ENCODE measurements around the gene NCOA5. TPM values are rescaled to one million over a fixed set of nuclear protein-coding genes. Genes with fewer than 3 reads are reported as not detected.
"Not testable (repeated sequence)": the region's sequence is repeated elsewhere in the genome, so short reads cannot be mapped to it uniquely, and the experiment has no call there.

The NCOA5 gene
- total RNA-seq, 1 donor from 2014 or later, result 10.6 TPM

DNA sequence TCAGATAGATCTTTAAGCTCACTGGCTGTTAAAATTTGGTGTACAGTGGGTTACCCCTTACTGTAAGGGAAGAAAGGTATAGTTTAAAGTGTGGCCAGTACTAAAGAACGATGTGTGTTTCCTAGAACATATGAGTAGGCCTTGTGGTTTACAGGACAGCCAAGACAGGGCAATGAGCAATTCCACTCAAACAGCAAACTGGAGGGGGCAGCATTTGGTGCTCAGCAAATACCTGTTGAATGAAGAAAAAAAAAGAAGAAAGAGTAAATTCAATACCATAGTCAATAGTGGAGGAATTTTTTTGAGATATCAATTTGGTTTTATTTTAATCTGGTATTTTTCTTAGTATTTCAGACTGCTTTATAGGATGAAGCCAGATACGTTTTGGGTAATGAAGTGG lies 3.8 kb upstream of the NCOA5 start:
- DNase-seq (ENCODE audit: low read depth, low spot score), result no peak

DNA sequence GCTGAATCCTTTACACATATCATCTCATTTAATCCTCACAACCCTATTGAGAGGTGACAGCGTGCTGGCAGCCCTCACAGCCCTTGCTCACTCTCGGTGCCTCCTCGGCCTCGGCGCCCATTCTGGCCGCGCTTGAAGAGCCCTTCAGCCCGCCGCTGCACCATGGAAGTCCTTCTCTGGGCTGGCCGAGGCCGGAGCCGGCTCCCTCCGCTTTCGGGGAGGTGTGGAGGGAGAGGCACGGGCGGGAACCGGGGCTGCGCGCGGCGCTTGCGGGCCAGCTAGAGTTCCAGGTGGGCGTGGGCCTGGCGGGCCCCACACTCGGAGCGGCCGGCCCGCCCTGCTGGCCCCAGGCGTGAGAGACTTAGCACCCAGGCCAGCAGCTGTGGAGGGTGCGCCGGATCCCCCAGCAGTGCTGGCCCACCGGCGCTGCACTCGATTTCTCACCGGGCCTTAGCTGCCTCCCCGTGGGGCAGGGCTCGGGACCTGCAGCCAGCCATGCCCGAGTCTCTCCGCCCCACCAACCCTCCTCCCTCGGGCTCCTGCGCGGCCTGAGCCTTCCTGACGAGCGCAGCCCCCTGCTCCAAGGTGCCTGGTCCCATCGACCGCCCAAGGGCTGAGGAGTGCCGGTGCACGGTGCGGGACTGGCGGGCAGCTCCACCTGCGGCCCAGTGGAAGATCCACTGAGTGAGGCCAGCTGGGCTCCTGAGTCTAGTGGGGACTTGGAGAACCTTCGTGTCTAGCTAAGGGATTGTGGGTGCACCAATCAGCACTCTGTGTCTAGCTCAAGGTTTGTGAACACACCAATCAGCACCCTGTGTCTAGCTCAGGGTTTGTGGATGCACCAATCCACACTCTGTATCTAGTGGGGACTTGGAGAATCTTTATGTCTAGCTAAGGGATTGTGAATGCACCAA lies 2.1 kb upstream of the NCOA5 start:
- DNase-seq (ENCODE audit: low read depth, low spot score), result not testable (repeated sequence)

DNA sequence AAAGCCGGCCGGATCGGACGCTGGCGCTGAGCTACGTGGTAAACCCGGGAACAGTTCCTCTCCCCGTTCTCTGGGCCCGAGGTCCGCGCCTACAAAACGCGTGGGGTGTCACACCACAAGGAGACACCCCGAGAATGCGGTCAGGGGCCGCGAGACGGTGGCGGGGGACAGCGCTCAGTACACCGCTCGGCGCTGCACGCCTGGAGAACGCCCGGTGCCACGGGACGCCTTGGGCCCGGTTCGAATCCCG lies 670 bp downstream of the NCOA5 start:
- DNase-seq (ENCODE audit: low read depth, low spot score), result no peak

DNA sequence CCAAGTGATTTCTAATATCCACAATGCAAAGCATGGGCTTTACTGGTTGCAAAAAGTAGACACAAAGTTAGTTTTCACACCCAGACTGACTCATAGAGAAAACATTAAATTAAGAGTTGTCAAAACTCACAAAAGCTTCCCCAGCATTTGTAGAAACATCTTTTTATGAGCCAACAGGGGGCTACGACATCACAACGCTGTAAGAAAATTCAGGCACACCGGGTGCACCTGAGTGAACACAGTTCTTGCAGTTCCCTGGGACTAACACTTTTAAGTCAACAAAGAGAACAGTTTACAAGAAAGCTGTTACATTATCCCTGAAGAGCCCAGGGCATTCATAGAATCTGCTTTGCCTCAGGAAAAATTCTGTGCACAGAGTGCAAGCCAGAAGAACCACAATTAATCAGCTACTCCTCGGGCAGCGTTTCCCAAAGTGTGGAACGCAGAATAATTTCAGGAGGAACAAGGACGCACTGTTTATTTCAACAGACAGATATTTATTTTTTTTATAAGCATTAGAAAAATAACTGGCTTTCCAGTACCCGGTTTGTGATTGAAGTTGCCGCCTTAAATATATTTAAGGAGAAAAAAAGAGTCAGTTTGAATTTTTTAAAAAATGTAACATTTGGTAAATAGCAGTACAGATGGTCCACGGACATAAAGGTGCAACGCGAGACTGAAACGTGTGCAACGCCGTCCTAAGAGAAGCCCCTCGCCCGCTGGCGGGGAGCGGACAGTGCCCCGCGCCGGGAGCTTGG lies 1.2 kb downstream of the NCOA5 start:
- no peak for DNase-seq (ENCODE audit: low read depth, low spot score)

DNA sequence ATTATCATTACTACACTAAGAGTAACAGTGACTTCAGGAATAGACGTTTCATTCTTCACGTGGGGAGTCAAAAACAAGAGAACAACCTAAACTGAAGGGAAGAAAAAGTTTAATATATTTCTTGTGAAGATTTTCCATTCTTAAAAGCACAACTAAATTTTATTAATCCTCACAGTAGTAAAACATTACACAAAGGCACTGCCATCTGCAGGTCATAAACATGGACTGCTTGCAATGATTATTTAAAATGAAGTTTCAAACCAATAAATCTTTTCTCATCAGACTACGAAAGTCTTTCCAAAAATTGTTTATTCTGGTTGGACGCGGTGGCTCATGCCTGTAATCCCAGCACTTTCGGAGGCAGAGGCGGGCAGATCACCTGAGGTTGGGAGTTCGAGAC lies 2.6 kb downstream of the NCOA5 start:
- DNase-seq (ENCODE audit: low read depth, low spot score), result no peak

DNA sequence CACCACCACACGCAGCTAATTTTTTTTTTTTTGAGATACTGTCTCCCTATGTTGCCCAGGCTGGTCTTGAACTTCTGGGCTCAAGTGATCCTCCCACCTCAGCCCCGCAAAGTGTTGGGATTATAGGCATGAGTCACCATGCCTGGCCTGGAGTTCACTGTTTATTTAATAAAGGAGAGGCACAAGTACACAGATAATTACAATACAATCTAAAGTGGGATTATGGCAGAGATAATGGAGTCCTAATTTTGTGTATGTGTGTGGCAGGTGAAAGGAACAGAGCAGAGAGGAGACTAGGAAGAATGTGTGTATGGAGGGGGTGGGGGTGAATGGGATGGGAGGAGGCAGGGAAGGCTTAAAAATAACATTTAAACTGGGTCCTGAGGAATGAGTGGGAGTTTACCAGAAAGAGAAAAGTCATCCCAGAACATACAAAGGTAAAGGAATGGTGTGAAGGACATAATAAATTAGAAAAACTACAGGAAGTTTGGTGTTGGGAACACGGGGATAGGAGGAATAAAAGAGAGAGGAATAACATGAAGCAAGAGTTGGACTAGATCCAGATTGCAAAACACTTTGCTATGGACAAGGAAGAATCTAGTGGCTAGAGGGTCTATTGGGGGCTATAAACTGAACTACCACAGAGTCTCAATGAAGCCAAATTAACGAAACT lies 4.4 kb downstream of the NCOA5 start:
- no peak for DNase-seq (ENCODE audit: low read depth, low spot score)

DNA sequence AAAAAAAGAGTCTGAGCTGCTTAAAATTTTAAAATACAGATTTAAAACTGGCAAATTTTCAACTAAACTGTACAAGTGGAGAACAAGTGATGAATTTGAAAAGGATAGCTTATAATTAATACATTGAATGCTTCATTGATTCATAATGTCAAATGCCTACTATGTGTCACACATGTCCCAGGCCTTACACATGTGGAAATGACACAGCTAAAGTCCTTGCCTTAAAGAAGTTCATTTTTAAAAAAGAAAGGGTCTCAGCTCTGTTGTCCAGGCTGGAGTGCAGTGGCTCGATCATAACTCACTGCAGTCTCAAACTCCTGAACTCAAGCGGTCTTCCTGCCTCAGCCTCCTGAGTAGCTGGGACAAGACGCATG lies 5.0 kb downstream of the NCOA5 start:
- DNase-seq (ENCODE audit: low read depth, low spot score), result no peak

DNA sequence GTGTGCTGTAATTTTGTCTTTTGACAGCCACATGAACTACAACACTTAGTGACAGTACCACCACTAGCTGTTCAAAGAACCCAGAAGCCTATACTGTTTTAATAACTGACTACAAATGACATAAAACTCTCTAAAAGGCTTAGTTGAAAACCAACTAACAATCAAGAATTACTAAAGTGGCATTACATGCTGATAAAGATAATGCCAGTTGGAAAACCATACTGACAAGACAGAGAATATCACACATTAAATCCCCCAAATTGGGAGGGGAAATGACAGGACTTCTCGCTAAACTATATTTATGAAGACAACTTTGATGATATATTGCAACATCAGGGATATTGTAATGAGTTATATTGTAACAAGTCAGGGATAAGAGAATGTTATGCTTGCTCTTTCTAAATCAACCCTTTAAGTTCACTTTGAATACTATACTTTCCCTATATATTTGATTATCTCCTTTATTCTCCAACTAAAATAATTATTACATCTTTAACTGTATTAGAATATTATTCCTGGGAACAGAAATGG lies 6.2 kb downstream of the NCOA5 start:
- no peak for DNase-seq (ENCODE audit: low read depth, low spot score)

DNA sequence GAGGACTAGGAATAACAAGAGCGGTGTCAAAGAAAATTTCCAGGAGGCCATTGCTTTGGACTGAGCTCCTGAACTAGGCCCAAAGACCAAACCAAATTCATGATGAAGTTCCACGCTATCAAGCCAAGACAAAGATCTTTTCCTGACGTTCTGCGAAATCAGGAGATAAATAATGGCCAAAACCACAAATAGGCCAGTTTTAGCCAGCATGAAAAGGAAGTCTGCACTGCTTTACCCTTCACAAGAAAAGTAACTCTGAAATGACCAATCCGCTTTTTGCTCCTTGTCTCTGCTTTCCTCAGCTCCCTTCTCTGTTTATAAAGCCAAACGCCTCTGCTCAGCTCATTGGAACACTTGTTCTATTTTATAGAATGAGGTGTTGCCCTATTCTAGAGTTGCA lies 6.7 kb downstream of the NCOA5 start:
- DNase-seq (ENCODE audit: low read depth, low spot score), result no peak

DNA sequence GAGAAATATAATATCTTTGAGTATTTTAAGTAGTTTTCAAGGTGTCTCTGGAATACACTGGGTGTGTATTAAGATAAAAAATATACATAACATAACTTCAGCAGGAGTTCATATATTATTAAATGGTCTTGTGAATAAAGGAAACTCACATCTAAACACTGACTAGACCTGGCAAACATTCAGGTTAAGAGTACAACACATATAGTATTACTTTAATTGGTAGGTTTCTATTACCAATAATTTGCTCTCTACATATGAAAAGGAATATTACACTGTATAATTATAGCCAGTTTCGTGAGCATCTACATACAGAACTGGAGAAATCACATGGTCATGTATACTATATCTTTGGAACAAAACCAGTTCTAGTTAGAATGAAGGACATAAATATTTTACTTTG lies 8.7 kb downstream of the NCOA5 start:
- DNase-seq (ENCODE audit: low read depth, low spot score), result no peak

DNA sequence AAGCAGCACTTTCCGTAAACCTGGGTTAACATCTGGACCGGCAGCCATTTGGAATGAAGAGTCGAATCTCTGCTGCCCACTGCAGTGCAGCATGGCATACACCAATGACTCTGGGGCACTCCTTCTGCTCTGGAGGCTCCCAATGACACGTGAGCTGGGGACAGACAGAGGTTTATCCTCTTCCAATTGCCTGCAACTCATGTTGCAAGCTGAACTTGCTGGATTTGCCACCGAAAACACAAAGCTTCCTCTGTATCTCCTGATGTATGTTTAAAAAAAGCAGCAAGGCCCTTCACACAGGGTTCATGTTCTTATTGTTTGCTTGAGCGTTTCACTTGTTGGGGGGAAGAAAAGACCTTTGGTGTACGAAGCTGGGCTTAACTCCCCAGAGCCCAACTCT lies 10.8 kb downstream of the NCOA5 start:
- DNase-seq (ENCODE audit: low read depth, low spot score), result no peak

DNA sequence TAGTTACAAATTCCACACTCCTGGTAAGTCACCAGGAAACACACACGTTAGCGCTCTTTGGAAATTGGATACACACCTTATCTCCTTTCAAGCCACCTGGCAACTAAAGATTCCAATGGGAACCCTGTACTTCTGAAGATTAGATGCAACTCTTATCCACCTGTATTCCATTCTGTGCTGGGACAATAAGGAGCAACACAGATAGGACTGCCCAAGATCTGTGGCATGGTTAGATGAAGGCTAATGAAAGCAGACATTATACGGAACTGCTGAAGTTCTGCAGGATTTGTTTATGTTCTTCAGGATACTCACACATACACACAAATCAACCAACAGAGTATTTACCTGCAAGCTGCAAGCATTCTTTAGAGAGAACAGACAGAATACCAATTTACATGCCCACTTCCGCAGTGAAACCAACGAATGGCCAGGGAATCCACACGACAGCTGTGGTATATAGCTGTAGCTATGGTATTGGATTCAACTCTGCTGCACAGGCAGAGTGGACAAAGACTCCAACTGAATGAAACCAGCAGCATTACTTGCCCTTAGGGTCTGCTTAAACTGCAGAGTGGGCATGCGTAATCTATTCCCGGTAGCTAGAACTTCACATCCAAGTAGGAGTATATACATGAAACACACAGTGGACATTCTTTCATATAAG lies 12.0 kb downstream of the NCOA5 start:
- DNase-seq (ENCODE audit: low read depth, low spot score), result no peak

DNA sequence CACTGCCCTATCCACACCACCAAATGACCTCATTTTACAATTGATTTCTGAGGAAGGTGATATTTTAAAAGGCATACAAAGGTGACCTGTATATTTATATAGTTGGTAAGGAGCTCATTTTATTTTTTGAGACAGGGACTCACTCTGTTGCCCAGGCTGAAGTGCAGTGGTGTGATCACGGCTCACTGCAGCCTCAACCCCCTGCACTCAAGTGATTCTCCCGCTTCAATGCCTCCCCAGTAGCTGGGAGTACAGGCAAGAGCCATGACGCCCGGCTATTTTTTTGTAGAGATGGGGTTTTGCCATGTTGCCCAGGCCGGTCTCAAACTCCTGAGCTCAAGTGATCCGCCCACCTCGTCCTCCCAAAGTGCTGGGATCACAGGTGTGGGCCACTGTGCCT lies 13.0 kb downstream of the NCOA5 start:
- DNase-seq (ENCODE audit: low read depth, low spot score), result no peak

DNA sequence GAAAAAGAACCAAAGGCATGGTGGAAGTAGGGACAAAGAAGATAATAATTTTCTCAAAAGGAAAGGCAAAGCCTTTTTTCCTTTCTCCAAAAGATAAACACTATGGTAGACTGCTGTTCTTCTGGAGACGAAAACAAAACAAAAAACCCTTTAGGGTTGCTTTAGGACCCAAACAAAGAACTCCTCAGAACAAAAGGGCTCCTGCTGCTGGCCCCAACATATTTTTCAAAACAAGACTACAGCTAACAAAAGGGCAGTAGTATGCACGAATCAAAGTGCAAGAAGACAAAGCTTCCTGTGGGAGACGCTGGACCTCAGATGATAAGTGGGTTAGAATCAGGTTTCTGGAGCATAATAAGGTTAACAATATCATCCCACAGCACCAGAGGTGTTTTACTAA lies 15.8 kb downstream of the NCOA5 start:
- no peak for DNase-seq (ENCODE audit: low read depth, low spot score)

DNA sequence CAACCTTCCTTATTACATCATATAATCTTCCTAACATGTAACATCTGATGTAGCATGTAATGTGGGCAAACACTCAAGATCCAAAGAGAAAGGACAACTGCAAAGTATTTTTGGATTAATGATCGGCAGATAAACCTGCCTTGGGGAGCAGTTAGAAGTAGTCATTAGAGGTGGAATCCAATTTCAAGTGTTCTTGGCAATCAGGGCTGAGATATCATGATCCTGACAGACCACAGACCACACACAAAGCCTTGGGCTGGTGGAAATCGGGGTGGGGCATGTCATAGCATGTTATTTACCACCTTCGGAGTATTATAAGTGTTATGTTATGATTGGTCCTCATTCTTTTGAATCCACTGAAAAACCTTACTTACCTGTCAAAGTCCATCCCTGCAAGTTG lies 16.3 kb downstream of the NCOA5 start:
- no peak for DNase-seq (ENCODE audit: low read depth, low spot score)

DNA sequence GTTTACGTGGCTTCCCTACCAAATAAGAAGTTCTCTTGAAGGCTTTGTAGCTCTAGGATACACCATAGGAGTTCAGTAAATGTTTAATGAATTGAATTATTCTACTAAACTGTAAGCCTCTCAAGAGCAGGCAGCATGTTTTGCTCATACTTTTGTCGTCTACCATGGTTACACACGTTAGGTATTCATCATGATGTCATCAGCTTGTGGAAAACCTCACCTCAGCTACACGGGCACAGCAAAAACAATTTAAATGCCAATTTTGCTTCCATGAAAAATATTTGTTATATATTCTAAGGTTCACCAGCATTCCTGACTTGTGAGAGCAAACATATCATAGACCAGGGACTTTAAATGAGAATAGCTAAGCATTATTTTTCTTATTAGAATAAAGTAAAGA lies 16.7 kb downstream of the NCOA5 start:
- no peak for DNase-seq (ENCODE audit: low read depth, low spot score)

DNA sequence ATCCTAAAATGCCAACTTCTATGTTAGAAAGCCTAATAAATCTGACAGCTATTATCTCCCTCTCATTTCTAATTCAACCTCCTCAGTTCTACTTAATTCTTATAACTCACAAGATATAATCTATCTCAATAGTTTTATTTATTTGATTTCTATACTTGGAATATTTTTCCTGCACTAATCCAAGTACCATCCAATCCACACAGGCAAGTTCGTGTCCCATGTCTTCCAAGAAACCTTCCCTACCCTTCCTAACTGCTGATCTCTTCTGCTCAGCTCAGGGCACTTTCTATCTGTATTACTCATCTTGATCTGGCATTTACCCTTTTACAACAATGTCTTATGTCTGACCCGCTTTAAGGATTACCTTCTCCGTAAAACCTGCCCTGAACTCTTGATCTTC lies 18.2 kb downstream of the NCOA5 start:
- DNase-seq (ENCODE audit: low read depth, low spot score), result no peak

DNA sequence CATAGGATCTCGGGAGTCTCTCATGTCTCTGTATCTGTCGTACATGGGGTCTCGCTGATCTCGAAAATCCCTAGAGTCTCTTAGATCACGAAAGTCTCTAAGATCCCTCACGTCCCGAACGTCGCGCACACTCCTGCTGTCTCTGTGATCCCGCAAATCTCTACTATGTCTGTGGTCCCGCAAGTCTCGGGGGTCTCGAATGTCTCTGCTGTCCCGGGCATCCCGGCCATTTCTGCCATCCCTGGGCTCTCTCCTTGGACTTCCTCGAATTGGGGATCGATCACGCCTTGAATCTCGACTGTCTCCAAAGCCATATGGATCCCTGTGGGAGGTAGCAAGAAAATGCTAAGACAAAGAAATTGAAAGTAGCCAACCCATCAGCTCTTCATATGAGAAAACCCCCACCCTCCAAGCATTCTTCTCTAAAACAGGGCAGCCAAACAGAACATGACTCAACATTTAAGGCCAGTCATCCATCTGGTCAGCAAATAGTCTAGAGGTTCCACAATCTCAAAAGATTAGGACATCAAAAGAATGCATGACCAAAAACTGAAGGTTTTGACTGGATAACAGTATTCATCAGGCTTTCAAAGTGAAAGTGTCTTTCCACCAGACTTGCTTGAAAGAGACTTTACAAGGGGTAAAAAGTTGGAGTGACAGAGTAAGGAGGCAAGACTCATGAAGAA lies 19.4 kb downstream of the NCOA5 start:
- DNase-seq (ENCODE audit: low read depth, low spot score), result no peak

DNA sequence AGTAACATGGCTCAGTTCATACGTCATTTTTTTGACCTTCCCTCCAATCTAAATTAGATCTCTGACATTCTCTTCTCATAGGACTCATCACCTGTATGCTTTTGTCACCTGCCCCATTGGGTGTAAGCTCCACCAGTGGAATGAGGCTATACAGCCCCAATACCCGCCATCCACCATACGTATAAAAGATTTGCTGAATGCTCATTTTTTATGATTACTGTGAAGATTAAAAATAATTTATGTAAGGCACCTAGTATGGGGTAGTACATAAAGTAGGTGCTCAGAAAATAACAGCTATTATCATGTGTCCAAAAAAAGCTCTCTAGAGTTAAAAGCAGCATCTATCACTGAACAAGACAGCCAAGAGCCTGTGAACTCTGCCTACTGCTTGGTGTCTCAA lies 24.1 kb downstream of the NCOA5 start:
- DNase-seq (ENCODE audit: low read depth, low spot score), result no peak

DNA sequence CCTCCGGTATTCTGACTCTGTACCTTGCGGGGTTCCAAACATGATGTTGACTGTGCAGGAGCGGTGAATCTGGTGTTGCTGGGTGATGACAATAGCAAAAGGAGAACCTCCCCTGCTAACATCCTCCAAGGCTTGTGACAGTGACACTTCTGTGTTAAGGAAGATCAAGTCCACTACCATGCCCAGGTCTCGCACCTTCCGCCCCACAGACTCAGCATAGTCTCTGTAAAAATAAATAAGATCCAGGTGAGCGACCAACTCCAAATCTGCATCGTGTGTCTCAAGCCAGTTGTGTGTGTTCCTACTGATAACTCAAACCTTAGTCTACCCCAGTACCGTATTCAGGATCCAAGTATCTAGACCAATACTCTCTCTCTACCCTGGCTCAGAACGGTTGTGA lies 24.8 kb downstream of the NCOA5 start:
- no peak for DNase-seq (ENCODE audit: low read depth, low spot score)

DNA sequence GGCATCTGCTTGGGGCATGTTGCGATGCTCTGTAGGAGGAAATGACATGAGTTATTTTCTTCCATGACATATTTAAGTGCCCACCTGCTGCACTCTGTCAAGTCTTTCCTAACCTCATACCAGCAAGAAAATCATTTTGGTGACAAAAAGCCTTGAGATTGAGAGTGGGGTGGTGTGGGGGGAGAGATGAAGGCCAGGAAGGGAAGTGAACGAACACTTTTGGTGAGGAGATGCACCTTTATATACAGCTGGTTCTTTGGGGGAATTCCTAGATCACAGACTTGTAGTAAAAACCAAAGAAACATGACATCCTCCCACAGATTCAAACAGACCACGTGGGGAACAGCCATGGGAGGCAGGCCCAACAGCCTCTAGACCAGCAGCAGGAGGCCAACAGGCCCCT lies 26.1 kb downstream of the NCOA5 start:
- DNase-seq (ENCODE audit: low read depth, low spot score), result no peak

Data from pulmonary artery endothelial cell (primary cell).